ENCODE results near the gene CHTF18. TPM values are rescaled to one million over a fixed set of nuclear protein-coding genes. Genes with fewer than 3 reads are reported as not detected.

Gene CHTF18
- total and polyA plus RNA-seq, 2 experiments from 2014 or later: 9.7 to 18.1 TPM

DNA sequence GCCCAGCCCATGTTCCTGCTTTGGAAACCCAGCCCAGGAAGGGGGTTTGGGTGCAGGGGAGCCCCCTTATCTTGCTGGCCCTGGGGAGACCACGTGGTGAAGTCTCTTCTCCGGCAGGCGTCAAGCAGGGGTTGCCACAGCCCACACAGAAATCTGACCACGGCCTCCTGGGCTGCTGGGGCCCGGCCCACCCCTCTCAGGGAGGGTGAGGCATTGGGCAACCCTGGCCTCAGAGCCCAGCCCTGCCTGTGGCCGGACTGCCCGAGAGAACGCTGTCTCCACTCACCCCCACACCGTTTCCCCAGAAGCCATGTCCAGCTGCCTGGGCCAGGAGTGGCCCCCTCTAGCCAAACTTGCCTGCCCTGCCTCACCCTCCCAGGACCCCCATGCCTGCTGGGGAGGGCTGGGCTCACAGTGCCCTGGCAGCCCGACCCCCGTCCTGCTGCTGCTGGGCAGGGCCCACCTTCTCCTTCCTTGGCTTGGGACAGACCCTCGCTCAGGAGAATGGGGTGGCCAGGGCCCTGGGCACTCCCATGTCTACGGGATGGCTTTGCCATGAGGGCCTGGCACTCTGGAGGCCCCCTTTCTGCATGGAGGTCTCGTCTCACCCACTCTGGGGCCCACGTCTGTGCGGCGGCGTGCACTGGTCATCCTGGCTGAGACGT is 6.9 kb upstream of the CHTF18 start:
- H2AFZ ChIP-seq: no peak overlapping the region
- 89% methylated on average over 19 of the region's 19 CpGs for WGBS (ENCODE audit: low lambda C conversion rate, missing lambda C conversion rate)
- DNase-seq (ENCODE audit: low spot score): no peak
- no peaks in the 10 kb centered on the region for H4K20me1 ChIP-seq (ENCODE audit: insufficient read depth, poor library complexity, severe bottlenecking)
- no peaks in the 10 kb centered on the region for H3K4me1 ChIP-seq (ENCODE audit: insufficient read depth)
- no peaks in the 10 kb centered on the region for H3K36me3 ChIP-seq (replicated peaks; ENCODE audit: insufficient read depth, low read depth)
- TF ChIP-seq, protein P1, sequence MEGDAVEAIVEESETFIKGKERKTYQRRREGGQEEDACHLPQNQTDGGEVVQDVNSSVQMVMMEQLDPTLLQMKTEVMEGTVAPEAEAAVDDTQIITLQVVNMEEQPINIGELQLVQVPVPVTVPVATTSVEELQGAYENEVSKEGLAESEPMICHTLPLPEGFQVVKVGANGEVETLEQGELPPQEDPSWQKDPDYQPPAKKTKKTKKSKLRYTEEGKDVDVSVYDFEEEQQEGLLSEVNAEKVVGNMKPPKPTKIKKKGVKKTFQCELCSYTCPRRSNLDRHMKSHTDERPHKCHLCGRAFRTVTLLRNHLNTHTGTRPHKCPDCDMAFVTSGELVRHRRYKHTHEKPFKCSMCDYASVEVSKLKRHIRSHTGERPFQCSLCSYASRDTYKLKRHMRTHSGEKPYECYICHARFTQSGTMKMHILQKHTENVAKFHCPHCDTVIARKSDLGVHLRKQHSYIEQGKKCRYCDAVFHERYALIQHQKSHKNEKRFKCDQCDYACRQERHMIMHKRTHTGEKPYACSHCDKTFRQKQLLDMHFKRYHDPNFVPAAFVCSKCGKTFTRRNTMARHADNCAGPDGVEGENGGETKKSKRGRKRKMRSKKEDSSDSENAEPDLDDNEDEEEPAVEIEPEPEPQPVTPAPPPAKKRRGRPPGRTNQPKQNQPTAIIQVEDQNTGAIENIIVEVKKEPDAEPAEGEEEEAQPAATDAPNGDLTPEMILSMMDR (IDR thresholded peaks at IDR 0.05; ENCODE audit: poor library complexity): no peak
- TF ChIP-seq EZH2 (IDR thresholded peaks at IDR 0.05; ENCODE audit: borderline replicate concordance) (no peak), EZH2phosphoT487 (IDR thresholded peaks at IDR 0.05; ENCODE audit: low read depth, severe bottlenecking, unreplicated experiment) (no peak)
- H3K4me2 ChIP-seq: no peak overlapping the region
- no peak overlapping the region for H3K4me3 ChIP-seq
- no peaks in the 10 kb centered on the region for H3K9me3 ChIP-seq (ENCODE audit: low read depth)
- H3K79me2 ChIP-seq: no peaks in the 10 kb centered on the region
- no peaks in the 10 kb centered on the region for H3K9me2 ChIP-seq (replicated peaks; ENCODE audit: insufficient read depth)
- no peaks in the 10 kb centered on the region for H3K27me3 ChIP-seq
- H3K27ac ChIP-seq: no peak overlapping the region

DNA sequence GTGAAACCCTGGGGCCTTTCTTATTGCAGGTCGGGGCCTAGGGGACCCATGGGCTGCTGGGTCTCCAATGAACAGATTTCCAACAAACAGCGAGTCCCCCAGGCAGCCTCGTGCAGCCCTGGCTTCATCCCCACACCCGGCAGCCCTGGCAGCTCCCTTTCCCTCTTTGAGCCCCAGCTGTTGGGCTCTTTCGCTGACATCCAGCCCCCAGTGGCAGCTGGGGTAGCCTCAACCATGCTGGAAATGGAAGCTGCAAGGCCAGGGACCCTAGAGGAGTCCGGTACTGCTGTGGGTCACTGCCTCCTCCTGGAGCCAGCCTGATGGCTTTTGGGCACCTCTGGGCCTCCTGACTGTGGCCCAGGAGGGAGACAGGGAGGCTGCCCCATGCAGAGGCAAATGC is 6.2 kb upstream of the CHTF18 start:
- H3K4me1 ChIP-seq (ENCODE audit: insufficient read depth): peaks cover 3% of the 10 kb centered on the region
- H2AFZ ChIP-seq: no peak overlapping the region
- no peaks in the 10 kb centered on the region for H4K20me1 ChIP-seq (ENCODE audit: insufficient read depth, poor library complexity, severe bottlenecking)
- 78% methylated on average over 6 of the region's 6 CpGs for WGBS (ENCODE audit: low lambda C conversion rate, missing lambda C conversion rate)
- H3K9me2 ChIP-seq (replicated peaks; ENCODE audit: insufficient read depth): no peaks in the 10 kb centered on the region
- no peak overlapping the region for H3K4me3 ChIP-seq
- no peaks in the 10 kb centered on the region for H3K9me3 ChIP-seq (ENCODE audit: low read depth)
- H3K4me2 ChIP-seq: no peak overlapping the region
- H3K36me3 ChIP-seq (replicated peaks; ENCODE audit: insufficient read depth, low read depth): no peaks in the 10 kb centered on the region
- H3K27me3 ChIP-seq: no peaks in the 10 kb centered on the region
- no peak for DNase-seq (ENCODE audit: low spot score)
- TF ChIP-seq, protein P1 (IDR thresholded peaks at IDR 0.05; ENCODE audit: poor library complexity): no peak
- TF ChIP-seq EZH2phosphoT487 (IDR thresholded peaks at IDR 0.05; ENCODE audit: low read depth, severe bottlenecking, unreplicated experiment): no peak
- TF ChIP-seq EZH2 (IDR thresholded peaks at IDR 0.05; ENCODE audit: borderline replicate concordance): no peak
- no peak overlapping the region for H3K27ac ChIP-seq
- H3K79me2 ChIP-seq: peaks cover 4% of the 10 kb centered on the region

DNA sequence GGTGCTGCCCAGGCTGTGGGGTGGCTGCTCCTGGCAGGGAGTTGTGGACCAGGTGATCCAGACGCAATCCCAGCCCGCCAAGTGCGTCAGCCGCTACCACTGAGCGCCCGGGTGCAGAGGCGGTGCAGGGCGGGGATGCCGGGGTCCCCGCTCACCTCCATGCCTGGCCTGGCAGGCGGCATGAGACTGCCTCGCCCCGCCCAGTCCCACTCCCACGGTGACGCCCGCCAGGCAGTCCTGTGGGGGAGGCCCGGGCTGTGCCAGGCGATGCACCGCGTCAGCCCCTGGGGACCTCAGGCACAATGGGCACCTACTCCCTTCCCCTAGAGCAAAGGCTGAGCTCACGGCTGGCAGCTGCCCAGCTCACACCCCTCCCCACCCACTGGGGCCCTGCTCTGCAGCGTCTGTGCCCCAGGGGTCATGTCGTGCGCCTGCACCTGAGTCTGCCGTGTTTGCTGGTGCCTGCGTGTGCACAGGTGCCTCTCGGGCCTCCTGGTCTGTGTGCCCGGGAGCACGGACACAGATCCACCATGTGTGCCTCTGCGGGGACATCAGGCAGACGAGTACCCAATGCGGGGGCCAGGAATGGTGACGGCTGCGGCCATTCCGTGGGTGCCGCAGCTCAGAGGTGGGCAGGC is 5.5 kb upstream of the CHTF18 start:
- Histone ChIP-seq H3K36me3 (replicated peaks; ENCODE audit: insufficient read depth, low read depth) (no peaks in the 10 kb centered on the region), H3K9me2 (replicated peaks; ENCODE audit: insufficient read depth) (no peaks in the 10 kb centered on the region), H3K27ac (no peak overlapping the region), H3K4me3 (no peak overlapping the region), H3K4me2 (no peak overlapping the region), H3K27me3 (no peaks in the 10 kb centered on the region), H3K9me3 (ENCODE audit: low read depth) (no peaks in the 10 kb centered on the region), H3K79me2 (peaks cover 10% of the 10 kb centered on the region), H2AFZ (no peak overlapping the region), H3K4me1 (ENCODE audit: insufficient read depth) (peaks cover 7% of the 10 kb centered on the region), H4K20me1 (ENCODE audit: insufficient read depth, poor library complexity, severe bottlenecking) (peaks cover 5% of the 10 kb centered on the region)
- 88% methylated on average over 32 of the region's 36 CpGs for WGBS (ENCODE audit: low lambda C conversion rate, missing lambda C conversion rate)
- no peak for DNase-seq (ENCODE audit: low spot score)
- TF ChIP-seq EZH2phosphoT487 (IDR thresholded peaks at IDR 0.05; ENCODE audit: low read depth, severe bottlenecking, unreplicated experiment) (no peak), EZH2 (IDR thresholded peaks at IDR 0.05; ENCODE audit: borderline replicate concordance) (no peak)
- TF ChIP-seq, protein P1 (IDR thresholded peaks at IDR 0.05; ENCODE audit: poor library complexity): no peak
